HepG2 (cell line): Measurements from ENCODE around the gene DUT. TPM values are rescaled to one million over a fixed set of nuclear protein-coding genes. Genes with fewer than 3 reads are reported as not detected.

ENCODE experiments used
- ARID5B ChIP-seq: IDR thresholded peaks from 2 replicates; pipeline ENCODE4 v1.4.0; 2020; ENCODE audit warnings: mild to moderate bottlenecking, missing genetic modification reagents
- ELF3 ChIP-seq: IDR thresholded peaks from 2 replicates; pipeline ENCODE4 v1.6.1; 2016; ENCODE audit warnings: missing genetic modification reagents, missing compliant biosample characterization
- EP300 ChIP-seq, 3 experiments: sonication (generic) in 1 of 3; formaldehyde crosslinking in 1 of 3; IDR thresholded peaks; 2 replicates each; pipeline versions ENCODE4 v1.5.1 to v1.6.1; 2011 to 2020; ENCODE audit warnings: low read depth in 2 of 3, low read length in 2 of 3, borderline replicate concordance in 1 of 3, improper control_type of control experiment in 1 of 3, mild to moderate bottlenecking in 1 of 3, missing genetic modification reagents in 1 of 3, moderate library complexity in 1 of 3
- KAT7 ChIP-seq: IDR thresholded peaks from 2 replicates; pipeline ENCODE4 v1.6.1; 2018; ENCODE audit warnings: borderline replicate concordance, missing compliant biosample characterization
- MAFF ChIP-seq: IDR thresholded peaks from 2 replicates; pipeline ENCODE4 v1.6.1; 2011; ENCODE audit warnings: low read depth, low read length, improper control_type of control experiment
- RXRB ChIP-seq: IDR thresholded peaks from 2 replicates; pipeline ENCODE4 v1.6.1; 2016; ENCODE audit warnings: borderline replicate concordance, missing genetic modification reagents, missing compliant biosample characterization
- SKIL ChIP-seq: sonication (generic); formaldehyde crosslinking; IDR thresholded peaks from 2 replicates; pipeline ENCODE4 v1.8.0; 2022; ENCODE audit warnings: missing genetic modification reagents, mild to moderate bottlenecking, moderate library complexity, borderline replicate concordance
- ZBTB10 ChIP-seq: sonication (generic); formaldehyde crosslinking; IDR thresholded peaks from 2 replicates; pipeline ENCODE4 v1.4.0; 2020; ENCODE audit warnings: missing genetic modification reagents, borderline replicate concordance
- ZFP90 ChIP-seq: sonication (generic); formaldehyde crosslinking; IDR thresholded peaks from 2 replicates; pipeline ENCODE4 v1.8.0; 2022; ENCODE audit warnings: missing genetic modification reagents, mild to moderate bottlenecking, inconsistent platforms, borderline replicate concordance
- ZNF232 ChIP-seq: sonication (generic); formaldehyde crosslinking; IDR thresholded peaks from 2 replicates; pipeline ENCODE4 v1.4.0; 2020; ENCODE audit warnings: missing genetic modification reagents, borderline replicate concordance
- ZNF510 ChIP-seq: sonication (generic); formaldehyde crosslinking; IDR thresholded peaks from 2 replicates; pipeline ENCODE4 v1.4.0; 2020; ENCODE audit warnings: low read depth, mild to moderate bottlenecking, missing genetic modification reagents
- ZNF772 ChIP-seq: sonication (generic); formaldehyde crosslinking; IDR thresholded peaks from 2 replicates; pipeline ENCODE4 v1.5.0; 2020; ENCODE audit warnings: mild to moderate bottlenecking, missing genetic modification reagents
- ZNF780A ChIP-seq: sonication (generic); formaldehyde crosslinking; IDR thresholded peaks from 2 replicates; pipeline ENCODE4 v1.8.0; 2022; ENCODE audit warnings: mild to moderate bottlenecking, missing genetic modification reagents, moderate library complexity
- ZNF790 ChIP-seq: sonication (generic); formaldehyde crosslinking; IDR thresholded peaks from 2 replicates; pipeline ENCODE4 v1.8.0; 2022; ENCODE audit warnings: missing genetic modification reagents, mild to moderate bottlenecking, borderline replicate concordance
- polyA plus RNA-seq, 8 experiments: library from polyadenylated mRNA; depleted of rRNA in 3 of 8; stranded (reverse) in 7 of 8; unstranded in 1 of 8; fragments of >200 nt; fragmentation: Illumina TruSeq in 4 of 8; extraction: Trizol in 4 of 8; gene quantifications; 2 replicates each; pipeline versions ENCODE4 v1.2.1 to v1.2.3, GENCODE V29; 2011 to 2016; ENCODE audit warnings: low read depth in 4 of 8, missing spikeins in 1 of 8, mixed read lengths in 1 of 8; ENCODE audit not compliant: insufficient read depth in 1 of 8
- total RNA-seq, 5 experiments: library from RNA; depleted of rRNA; stranded (reverse); fragments of >200 nt; fragmentation: Illumina TruSeq; extraction: Trizol; gene quantifications; 2 replicates each; pipeline ENCODE4 v1.2.3, GENCODE V29; 2016; ENCODE audit warnings: low read depth in 1 of 5
- TF ChIP-seq, protein P1 (sequence below): sonication (generic); formaldehyde crosslinking; IDR thresholded peaks from 2 replicates; pipeline ENCODE4 v1.5.0; 2020; ENCODE audit warnings: mild to moderate bottlenecking, missing genetic modification reagents

DUT gene
- total and polyA plus RNA-seq, 2 of the 13 experiments (the other 11 are each of a cell fraction or from before 2014, with no cell fraction given), result 36.7 to 131 TPM

GRCh38 chr15:48330855-48331795 is at the start of gene DUT (continued):
- no peak; the same call in 1 of the 2 replicates for TF ChIP-seq ARID5B
- TF ChIP-seq ZNF790 (CRISPR knock-in tag), result no peak
- TF ChIP-seq KAT7, result peak; percentile 62; the same call in 1 of the 2 replicates
- no peak for TF ChIP-seq ZFP90
- TF ChIP-seq ZNF780A (CRISPR knock-in tag), result no peak
- no peak for TF ChIP-seq ZNF232 (CRISPR knock-in tag)
- TF ChIP-seq ZNF772 (CRISPR knock-in tag), result no peak; the same call in 1 of the 2 replicates
- no peak for TF ChIP-seq ZNF510 (CRISPR knock-in tag)
- TF ChIP-seq RXRB (CRISPR knock-in tag), result 0 out of 2 replicates have a peak, but pooled peaks have one; percentile 14
- TF ChIP-seq, protein P1, sequence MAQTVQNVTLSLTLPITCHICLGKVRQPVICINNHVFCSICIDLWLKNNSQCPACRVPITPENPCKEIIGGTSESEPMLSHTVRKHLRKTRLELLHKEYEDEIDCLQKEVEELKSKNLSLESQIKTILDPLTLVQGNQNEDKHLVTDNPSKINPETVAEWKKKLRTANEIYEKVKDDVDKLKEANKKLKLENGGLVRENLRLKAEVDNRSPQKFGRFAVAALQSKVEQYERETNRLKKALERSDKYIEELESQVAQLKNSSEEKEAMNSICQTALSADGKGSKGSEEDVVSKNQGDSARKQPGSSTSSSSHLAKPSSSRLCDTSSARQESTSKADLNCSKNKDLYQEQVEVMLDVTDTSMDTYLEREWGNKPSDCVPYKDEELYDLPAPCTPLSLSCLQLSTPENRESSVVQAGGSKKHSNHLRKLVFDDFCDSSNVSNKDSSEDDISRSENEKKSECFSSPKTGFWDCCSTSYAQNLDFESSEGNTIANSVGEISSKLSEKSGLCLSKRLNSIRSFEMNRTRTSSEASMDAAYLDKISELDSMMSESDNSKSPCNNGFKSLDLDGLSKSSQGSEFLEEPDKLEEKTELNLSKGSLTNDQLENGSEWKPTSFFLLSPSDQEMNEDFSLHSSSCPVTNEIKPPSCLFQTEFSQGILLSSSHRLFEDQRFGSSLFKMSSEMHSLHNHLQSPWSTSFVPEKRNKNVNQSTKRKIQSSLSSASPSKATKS (CRISPR knock-in tag), result no peak
- TF ChIP-seq ELF3, result no peak
- no peak; the same call in 1 of the 2 replicates for TF ChIP-seq SKIL (CRISPR knock-in tag)
- no peak for TF ChIP-seq MAFF
- TF ChIP-seq EP300 (IDR thresholded peaks at IDR 0.05; ENCODE audit: low read depth in 2 of 2, low read length in 2 of 2), result 0 out of 4 replicates have a peak, but pooled peaks of 1 of the 2 experiments have one; percentile 20
- no peak for TF ChIP-seq EP300 (CRISPR knock-in tag; IDR thresholded peaks at IDR 0.05; ENCODE audit: borderline replicate concordance)
- TF ChIP-seq ZBTB10, result 0 out of 2 replicates have a peak, but pooled peaks have one; percentile 59
